Glutamatergic neuron (in vitro differentiated cells): ENCODE measurements around the gene UBE2E2. TPM values are rescaled to one million over a fixed set of nuclear protein-coding genes. Genes with fewer than 3 reads are reported as not detected.

Experiments
- DNase-seq: peaks from one replicate; pipeline ENCODE4 v3.0.0; 2022
- H3K27ac Mint-ChIP-seq: one replicate; pipeline ENCODE4 v1.8.0; 2020; ENCODE audit warnings: mild to moderate bottlenecking, mixed read lengths, inconsistent platforms; ENCODE audit not compliant: unreplicated experiment
- H3K27me3 Mint-ChIP-seq: one replicate; pipeline ENCODE4 v1.8.0; 2020; ENCODE audit warnings: mild to moderate bottlenecking, moderate library complexity, mixed read lengths, inconsistent platforms; ENCODE audit not compliant: unreplicated experiment
- H3K36me3 Mint-ChIP-seq: one replicate; pipeline ENCODE4 v1.8.0; 2020; ENCODE audit warnings: mild to moderate bottlenecking, mixed read lengths, inconsistent platforms; ENCODE audit not compliant: unreplicated experiment
- H3K4me1 Mint-ChIP-seq: one replicate; pipeline ENCODE4 v1.8.0; 2020; ENCODE audit warnings: mild to moderate bottlenecking, low read depth, mixed read lengths, inconsistent platforms; ENCODE audit not compliant: unreplicated experiment
- H3K4me3 Mint-ChIP-seq: one replicate; pipeline ENCODE4 v1.8.0; 2020; ENCODE audit warnings: mild to moderate bottlenecking, mixed read lengths, inconsistent platforms; ENCODE audit not compliant: unreplicated experiment
- H3K9me3 Mint-ChIP-seq: one replicate; pipeline ENCODE4 v1.8.0; 2020; ENCODE audit warnings: mild to moderate bottlenecking, moderate library complexity, mixed read lengths, inconsistent platforms; ENCODE audit not compliant: unreplicated experiment
- total RNA-seq: library from RNA; stranded (reverse); fragmentation: NEBNext Ultra II Directional; extraction: Animal tissue kit (Norgen Biotek cat#: 25700); gene quantifications from one replicate; pipeline ENCODE4 v1.2.1, GENCODE V29; 2021; ENCODE audit not compliant: unreplicated experiment
- TF ChIP-seq, protein P1 (sequence below): fragments of 200-600 bp; sonication (generic); IDR thresholded peaks from one replicate; pipeline ENCODE4 v1.5.0; 2021; ENCODE audit not compliant: partially characterized antibody, unreplicated experiment

Gene UBE2E2
- total RNA-seq, 1 donor from 2014 or later = 40.6 TPM

DNA sequence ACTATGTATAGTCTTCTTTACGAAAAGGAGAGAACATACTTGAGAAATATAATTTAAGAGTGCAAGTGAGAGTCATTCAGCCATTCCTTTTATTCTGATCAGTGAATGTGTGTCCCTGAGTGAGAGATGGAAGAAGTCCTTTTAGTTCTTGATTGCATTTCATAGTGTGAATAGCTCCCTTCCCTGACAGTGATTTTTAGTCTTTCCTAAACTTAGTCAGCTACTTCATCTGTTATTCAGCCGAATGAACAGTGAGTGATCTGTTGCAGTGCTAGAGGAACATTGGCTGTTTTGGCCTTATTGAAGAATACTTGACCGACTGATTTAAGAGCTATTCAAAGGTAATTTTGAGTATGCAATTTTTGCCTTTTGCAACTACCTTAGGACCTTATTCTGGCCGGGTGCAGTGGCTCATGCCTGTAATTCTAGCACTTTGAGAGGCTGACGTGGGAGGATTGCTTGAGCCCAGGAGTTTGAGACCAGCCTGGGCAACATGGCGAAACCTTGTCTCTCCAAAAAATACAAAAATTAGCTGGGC is 45.5 kb downstream of the UBE2E2 start:
- no peaks in the 10 kb centered on the region for H3K4me1 Mint-ChIP-seq
- no peaks in the 10 kb centered on the region for H3K9me3 Mint-ChIP-seq
- TF ChIP-seq, protein P1, sequence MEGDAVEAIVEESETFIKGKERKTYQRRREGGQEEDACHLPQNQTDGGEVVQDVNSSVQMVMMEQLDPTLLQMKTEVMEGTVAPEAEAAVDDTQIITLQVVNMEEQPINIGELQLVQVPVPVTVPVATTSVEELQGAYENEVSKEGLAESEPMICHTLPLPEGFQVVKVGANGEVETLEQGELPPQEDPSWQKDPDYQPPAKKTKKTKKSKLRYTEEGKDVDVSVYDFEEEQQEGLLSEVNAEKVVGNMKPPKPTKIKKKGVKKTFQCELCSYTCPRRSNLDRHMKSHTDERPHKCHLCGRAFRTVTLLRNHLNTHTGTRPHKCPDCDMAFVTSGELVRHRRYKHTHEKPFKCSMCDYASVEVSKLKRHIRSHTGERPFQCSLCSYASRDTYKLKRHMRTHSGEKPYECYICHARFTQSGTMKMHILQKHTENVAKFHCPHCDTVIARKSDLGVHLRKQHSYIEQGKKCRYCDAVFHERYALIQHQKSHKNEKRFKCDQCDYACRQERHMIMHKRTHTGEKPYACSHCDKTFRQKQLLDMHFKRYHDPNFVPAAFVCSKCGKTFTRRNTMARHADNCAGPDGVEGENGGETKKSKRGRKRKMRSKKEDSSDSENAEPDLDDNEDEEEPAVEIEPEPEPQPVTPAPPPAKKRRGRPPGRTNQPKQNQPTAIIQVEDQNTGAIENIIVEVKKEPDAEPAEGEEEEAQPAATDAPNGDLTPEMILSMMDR = no peak
- DNase-seq = no peak
- no peak overlapping the region for H3K4me3 Mint-ChIP-seq
- no peaks in the 10 kb centered on the region for H3K36me3 Mint-ChIP-seq
- H3K27ac Mint-ChIP-seq = no peak overlapping the region
- no peaks in the 10 kb centered on the region for H3K27me3 Mint-ChIP-seq

DNA sequence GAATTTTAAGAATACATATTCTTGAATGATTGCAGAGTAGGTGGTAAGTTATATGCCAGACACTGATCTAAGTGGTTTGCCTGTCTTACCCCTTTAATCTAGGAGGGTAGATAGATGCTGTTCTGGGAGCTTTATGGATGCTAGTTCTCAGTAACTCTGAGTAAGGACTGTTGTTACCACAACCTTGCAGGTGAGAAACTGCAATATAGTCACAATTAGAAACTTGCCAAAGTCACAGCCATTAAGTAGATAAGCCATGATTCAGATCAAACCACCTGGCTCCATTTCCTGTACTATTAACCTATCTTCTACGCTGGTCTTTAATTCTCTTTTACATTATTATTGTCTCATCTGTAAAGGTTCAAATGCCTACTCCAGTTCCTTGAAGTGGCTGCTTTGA is 46.8 kb downstream of the UBE2E2 start:
- no peaks in the 10 kb centered on the region for H3K9me3 Mint-ChIP-seq
- H3K4me3 Mint-ChIP-seq = no peak overlapping the region
- no peaks in the 10 kb centered on the region for H3K36me3 Mint-ChIP-seq
- DNase-seq = no peak
- H3K4me1 Mint-ChIP-seq = no peaks in the 10 kb centered on the region
- no peaks in the 10 kb centered on the region for H3K27me3 Mint-ChIP-seq
- H3K27ac Mint-ChIP-seq = no peak overlapping the region
- TF ChIP-seq, protein P1 = no peak

DNA sequence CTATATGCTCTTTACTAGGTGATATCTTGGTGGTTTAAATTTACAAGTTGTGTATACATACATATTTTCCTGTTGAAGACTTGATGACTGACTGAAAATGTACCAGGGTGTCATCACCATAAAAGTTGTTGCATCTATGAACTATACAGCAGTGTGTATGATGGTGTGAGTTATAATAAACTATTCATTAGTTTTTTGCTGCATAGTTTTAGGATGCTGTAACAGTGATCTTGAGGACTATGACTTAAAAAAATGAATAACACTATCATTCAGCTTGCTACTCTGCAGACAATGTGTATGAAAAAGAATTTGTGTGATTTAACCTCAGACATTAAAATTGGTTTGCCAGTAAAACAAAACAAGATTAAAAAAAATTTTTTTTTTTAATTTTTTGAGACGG is 49.0 kb downstream of the UBE2E2 start:
- H3K9me3 Mint-ChIP-seq = no peaks in the 10 kb centered on the region
- no peak for DNase-seq
- no peaks in the 10 kb centered on the region for H3K36me3 Mint-ChIP-seq
- no peak overlapping the region for H3K4me3 Mint-ChIP-seq
- no peak overlapping the region for H3K27ac Mint-ChIP-seq
- TF ChIP-seq, protein P1 = no peak
- H3K27me3 Mint-ChIP-seq = no peaks in the 10 kb centered on the region
- no peaks in the 10 kb centered on the region for H3K4me1 Mint-ChIP-seq

DNA sequence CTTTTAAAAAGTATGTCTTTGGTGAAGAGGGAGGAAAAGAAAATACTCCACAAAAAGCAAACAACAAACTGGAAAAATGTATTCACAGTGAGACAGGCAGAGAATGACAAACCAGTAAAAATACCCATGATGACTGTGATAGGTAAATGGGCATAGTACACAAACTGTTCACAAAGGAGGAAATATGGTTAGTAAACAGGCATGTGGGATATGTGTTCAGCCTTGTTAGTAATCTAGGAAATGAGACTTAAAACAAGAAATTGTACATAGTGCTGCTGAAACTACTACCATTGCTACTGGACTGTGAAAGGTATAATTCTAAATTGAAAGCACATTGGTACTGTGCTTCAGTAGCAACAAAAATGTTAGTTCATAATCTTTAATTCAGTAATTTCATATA is 50.1 kb downstream of the UBE2E2 start:
- no peak for DNase-seq
- H3K36me3 Mint-ChIP-seq = no peaks in the 10 kb centered on the region
- TF ChIP-seq, protein P1 = no peak
- no peaks in the 10 kb centered on the region for H3K9me3 Mint-ChIP-seq
- no peak overlapping the region for H3K4me3 Mint-ChIP-seq
- no peaks in the 10 kb centered on the region for H3K27me3 Mint-ChIP-seq
- no peak overlapping the region for H3K27ac Mint-ChIP-seq
- no peaks in the 10 kb centered on the region for H3K4me1 Mint-ChIP-seq

DNA sequence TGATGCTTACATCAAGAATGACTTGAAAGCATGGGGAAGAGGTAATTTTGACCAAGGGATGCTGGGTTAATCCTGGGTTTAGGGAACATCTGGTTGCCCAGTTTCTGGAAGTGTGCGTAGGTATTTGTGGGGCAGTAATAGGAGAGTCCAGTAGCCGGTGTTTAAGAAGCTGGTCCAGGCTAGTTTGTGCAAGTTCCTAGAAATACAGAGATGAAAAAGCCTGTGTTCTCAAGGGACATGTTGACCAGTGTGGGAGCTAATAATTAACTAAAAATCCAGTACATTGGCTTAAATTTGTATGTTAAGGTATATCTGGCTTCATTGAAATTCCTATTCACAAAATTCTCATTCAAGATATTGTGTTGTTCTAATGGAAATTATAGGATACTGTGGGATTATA is 51.2 kb downstream of the UBE2E2 start:
- Mint-ChIP-seq H3K4me3 (no peak overlapping the region), H3K27me3 (no peaks in the 10 kb centered on the region), H3K27ac (no peak overlapping the region), H3K4me1 (no peaks in the 10 kb centered on the region), H3K36me3 (no peaks in the 10 kb centered on the region), H3K9me3 (no peaks in the 10 kb centered on the region)
- TF ChIP-seq, protein P1 = no peak
- no peak for DNase-seq
